Coronary artery (tissue), 2 donors: ENCODE results near the gene ZMYND11.

Experiments used
- DNase-seq: peaks from one replicate; pipeline ENCODE4 v3.0.0-alpha.2; 2017; ENCODE audit warnings: low spot score
- H3K27ac ChIP-seq, 2 donors: fragments of 200-600 bp; sonication (generic); one replicate each; pipeline ENCODE4 v1.5.1; 2016 to 2019
- H3K4me3 ChIP-seq: fragments of 200-600 bp; sonication (generic); 2 replicates; pipeline ENCODE4 v1.5.1; 2016; ENCODE audit warnings: mild to moderate bottlenecking, moderate library complexity
- TF ChIP-seq, protein P1 (sequence below): fragments of 200-600 bp; sonication (generic); IDR thresholded peaks from one replicate; pipeline ENCODE4 v1.5.1; 2019; ENCODE audit warnings: antibody characterized with exemption

ZMYND11 gene

DNA sequence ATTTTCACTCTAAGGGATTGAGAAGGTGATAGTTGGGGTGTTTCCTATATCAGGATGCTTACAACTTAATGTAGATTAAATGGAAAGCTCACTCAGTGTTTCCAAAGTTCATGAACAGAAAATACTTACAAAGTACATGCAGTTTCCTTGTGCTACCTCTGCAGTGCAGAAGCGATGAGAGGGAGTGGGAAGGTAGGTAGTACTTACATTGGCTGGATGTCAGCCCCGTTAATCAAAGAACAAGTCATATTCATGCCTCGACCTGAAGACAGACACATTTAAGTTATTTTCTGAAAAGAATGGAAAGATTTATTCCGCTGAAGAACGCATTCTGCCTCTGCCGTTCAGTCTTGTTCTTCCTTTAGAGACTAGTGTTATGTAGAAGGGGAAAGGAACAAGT is 93.1 kb downstream of the ZMYND11 start:
- TF ChIP-seq, protein P1, sequence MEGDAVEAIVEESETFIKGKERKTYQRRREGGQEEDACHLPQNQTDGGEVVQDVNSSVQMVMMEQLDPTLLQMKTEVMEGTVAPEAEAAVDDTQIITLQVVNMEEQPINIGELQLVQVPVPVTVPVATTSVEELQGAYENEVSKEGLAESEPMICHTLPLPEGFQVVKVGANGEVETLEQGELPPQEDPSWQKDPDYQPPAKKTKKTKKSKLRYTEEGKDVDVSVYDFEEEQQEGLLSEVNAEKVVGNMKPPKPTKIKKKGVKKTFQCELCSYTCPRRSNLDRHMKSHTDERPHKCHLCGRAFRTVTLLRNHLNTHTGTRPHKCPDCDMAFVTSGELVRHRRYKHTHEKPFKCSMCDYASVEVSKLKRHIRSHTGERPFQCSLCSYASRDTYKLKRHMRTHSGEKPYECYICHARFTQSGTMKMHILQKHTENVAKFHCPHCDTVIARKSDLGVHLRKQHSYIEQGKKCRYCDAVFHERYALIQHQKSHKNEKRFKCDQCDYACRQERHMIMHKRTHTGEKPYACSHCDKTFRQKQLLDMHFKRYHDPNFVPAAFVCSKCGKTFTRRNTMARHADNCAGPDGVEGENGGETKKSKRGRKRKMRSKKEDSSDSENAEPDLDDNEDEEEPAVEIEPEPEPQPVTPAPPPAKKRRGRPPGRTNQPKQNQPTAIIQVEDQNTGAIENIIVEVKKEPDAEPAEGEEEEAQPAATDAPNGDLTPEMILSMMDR = no peak
- no peak overlapping the region for H3K4me3 ChIP-seq

DNA sequence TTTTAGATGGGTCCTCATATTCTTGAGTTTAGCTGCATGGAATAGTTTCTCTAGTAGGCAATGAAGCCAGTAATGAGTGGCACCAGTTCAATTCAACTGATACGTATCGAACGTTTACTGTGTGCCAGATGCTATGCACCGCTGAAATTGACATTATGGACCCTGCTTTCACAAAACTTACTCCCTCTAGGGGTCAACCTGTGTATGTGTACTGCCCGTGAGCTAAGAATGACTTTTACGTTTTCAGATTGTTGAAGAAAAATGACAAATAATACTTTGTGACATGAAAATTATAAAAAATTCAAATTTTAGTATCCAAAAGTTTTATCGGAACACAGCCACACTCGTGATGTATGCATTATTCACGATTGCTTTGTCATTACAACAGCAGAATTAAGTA is 95.5 kb downstream of the ZMYND11 start:
- Histone ChIP-seq H3K27ac (no peak overlapping the region), H3K4me3 (no peak overlapping the region)
- TF ChIP-seq, protein P1 = no peak
- DNase-seq = no peak

More for the DNA sequence above, 93.1 kb downstream of the ZMYND11 start:
- H3K27ac ChIP-seq = no peak overlapping the region
- DNase-seq = no peak

DNA sequence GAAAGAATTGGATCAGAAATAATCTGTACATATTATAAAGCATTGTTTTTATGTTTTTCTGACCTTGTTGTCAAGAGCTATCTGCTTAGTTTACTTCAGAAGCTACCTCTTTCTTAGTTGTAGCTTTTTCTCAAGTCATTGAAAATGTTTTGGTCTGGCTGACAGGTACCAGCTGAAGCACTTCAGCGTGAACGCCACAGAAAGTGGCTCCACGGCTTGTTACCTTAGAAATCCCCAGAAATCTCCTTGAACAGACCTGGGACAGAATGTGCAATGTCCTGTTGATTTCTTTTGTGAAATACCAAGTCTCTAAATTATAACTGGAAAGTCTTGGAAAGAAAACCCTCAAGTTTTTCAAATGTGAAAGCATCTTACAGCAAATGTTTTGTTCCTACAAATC is 96.8 kb downstream of the ZMYND11 start:
- DNase-seq = no peak
- Histone ChIP-seq H3K27ac (no peak overlapping the region), H3K4me3 (no peak overlapping the region)
- TF ChIP-seq, protein P1 = no peak

DNA sequence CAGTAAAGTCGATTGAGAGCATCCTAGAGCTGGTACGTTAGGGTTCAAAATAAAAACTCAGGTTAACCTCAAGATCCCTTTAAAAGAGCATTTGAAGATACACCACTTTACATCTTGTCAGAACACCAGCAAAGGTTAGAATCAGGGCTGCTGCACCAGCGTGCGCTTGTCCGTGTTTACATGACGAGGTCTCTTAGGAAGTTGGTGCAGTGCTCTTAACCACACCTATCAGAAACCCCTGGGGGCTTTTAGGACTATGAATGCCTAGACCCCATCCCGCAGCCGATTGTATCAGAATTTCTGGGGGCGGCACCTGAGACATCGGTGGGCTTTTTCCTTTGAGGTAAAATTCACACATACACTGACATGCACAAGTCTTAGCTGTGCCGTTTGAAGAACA is 97.6 kb downstream of the ZMYND11 start:
- Histone ChIP-seq H3K4me3 (no peak overlapping the region), H3K27ac (no peak overlapping the region)
- TF ChIP-seq, protein P1 = no peak
- no peak for DNase-seq

DNA sequence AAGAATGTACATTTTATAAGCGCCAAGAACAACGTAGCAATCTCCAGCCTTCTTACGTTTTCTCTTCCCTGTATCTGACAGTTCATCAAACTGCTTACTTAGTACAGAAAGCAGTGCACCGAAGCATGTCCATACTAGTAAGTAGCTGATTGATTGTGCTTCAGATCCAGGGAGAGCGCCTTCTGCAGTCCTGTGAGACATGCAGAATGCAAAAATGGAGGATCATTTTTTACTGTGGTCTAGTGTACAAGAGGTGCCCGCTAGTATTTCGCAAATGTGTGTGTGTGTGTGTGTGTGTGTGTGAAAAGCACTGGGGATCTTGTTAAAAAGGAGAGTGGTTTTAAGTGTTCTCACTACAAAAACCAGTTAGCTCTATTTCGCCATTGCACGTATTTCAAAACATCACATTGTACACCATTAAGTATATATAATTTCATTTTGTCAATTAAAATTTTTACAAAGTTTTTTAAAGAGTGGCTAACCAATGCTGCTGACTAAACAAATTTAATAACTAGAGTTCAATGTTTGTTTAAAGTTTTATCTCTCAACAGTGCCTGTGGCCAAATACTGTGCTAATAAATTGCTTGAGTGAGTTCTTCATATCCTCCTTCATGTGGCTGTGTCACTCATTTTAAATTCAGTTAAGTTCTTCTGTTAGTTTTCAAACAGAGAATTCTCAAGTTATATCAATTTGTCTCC is 99.6 kb downstream of the ZMYND11 start:
- TF ChIP-seq, protein P1 = no peak
- Histone ChIP-seq H3K4me3 (no peak overlapping the region), H3K27ac (no peak overlapping the region)
- no peak for DNase-seq

DNA sequence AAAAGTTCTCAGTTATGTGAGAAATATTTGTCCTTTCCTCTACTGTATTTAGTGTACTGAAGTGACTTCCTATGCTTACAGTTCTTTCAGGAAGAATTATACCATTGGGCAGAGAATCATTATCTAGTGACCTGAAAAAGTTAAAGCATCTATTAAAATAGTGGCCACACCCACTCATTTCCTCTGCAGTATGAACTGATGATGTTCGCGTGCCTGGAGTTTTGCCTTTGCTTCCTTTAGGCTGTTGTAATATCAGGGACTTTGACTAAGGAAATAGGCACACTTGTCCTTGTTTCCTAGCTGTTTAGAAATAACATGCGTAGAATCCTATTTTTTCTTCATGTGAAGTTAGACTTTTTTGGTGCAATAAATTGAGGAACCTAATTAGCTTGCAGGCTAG is 100.7 kb downstream of the ZMYND11 start:
- TF ChIP-seq, protein P1 = no peak
- DNase-seq = no peak
- no peak overlapping the region for H3K27ac ChIP-seq
- no peak overlapping the region for H3K4me3 ChIP-seq

DNA sequence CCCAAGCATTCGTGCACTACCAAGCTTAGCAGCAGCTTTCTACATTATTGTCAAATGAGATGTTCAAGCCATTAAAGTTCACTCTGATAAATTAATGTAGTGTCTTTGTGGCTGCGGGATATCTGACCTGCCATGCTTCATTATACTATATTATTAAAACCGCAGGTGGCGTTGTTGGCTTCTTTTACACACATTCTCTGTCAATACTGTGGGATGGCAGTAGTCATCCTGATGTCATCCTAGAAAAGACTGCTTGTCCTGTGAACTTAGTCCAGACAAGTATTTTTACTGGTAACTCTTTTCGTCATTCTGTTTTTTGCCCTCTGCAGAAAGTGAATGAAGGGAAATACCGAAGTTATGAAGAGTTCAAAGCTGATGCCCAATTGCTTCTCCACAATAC is 103.9 kb downstream of the ZMYND11 start:
- H3K27ac ChIP-seq = no peak overlapping the region
- TF ChIP-seq, protein P1 = no peak
- DNase-seq = no peak
- no peak overlapping the region for H3K4me3 ChIP-seq
